Stimulated activated effector memory CD8-positive, alpha-beta T cell treated with anti-CD3 and anti-CD28 coated beads, Interleukin-12 subunit alpha, Interleukin-12 subunit beta, amount 100 ng/mL, for 72 hours (primary cell): ENCODE data around the gene STXBP3.
A peak's percentile ranks its signal among the peaks of the same experiment; 100 is the strongest.

Source experiments
- ATAC-seq: fragments of 150-1000 bp; cut with Tn5 transposase; 2 replicates; pipeline ENCODE4 v1.10.0; 2021
- DNase-seq, 2 donors: peaks; one replicate each; pipeline ENCODE4 v3.0.0; 2021 to 2022; ENCODE audit warnings: low spot score in 2 of 2
- H3K27ac Mint-ChIP-seq: one replicate; pipeline ENCODE4 v1.8.0; 2022; ENCODE audit warnings: mild to moderate bottlenecking, mixed read lengths
- H3K36me3 Mint-ChIP-seq: one replicate; pipeline ENCODE4 v1.8.0; 2022; ENCODE audit warnings: mild to moderate bottlenecking, mixed read lengths
- H3K4me1 Mint-ChIP-seq: one replicate; pipeline ENCODE4 v1.8.0; 2022; ENCODE audit warnings: mixed read lengths
- H3K4me3 Mint-ChIP-seq: one replicate; pipeline ENCODE4 v1.8.0; 2022; ENCODE audit warnings: mild to moderate bottlenecking, mixed read lengths
- H3K9me3 Mint-ChIP-seq: one replicate; pipeline ENCODE4 v1.8.0; 2022; ENCODE audit warnings: mixed read lengths

STXBP3 gene

GRCh38 chr1:108813326-108813725, 66.9 kb downstream of the STXBP3 start:
- peaks cover 34% of the 10 kb centered on the region for H3K36me3 Mint-ChIP-seq
- no peaks in the 10 kb centered on the region for H3K9me3 Mint-ChIP-seq
- ATAC-seq = no peak
- no peaks in the 10 kb centered on the region for H3K4me1 Mint-ChIP-seq
- DNase-seq = no peak
- H3K27ac Mint-ChIP-seq = no peak overlapping the region
- no peak overlapping the region for H3K4me3 Mint-ChIP-seq

- DNase-seq = no peak
- Mint-ChIP-seq H3K4me3 (no peak overlapping the region), H3K4me1 (no peaks in the 10 kb centered on the region), H3K9me3 (no peaks in the 10 kb centered on the region), H3K36me3 (peaks cover 22% of the 10 kb centered on the region), H3K27ac (no peak overlapping the region)
- no peak for ATAC-seq
Observed at GRCh38 chr1:108814343-108815125, 68.1 kb downstream of the STXBP3 start.

- Mint-ChIP-seq H3K27ac (no peak overlapping the region), H3K4me3 (no peak overlapping the region), H3K9me3 (no peaks in the 10 kb centered on the region), H3K4me1 (no peaks in the 10 kb centered on the region), H3K36me3 (peaks cover 12% of the 10 kb centered on the region)
- no peak for ATAC-seq
- DNase-seq = no peak
Observed at GRCh38 chr1:108815566-108815965, 69.1 kb downstream of the STXBP3 start.

DNA sequence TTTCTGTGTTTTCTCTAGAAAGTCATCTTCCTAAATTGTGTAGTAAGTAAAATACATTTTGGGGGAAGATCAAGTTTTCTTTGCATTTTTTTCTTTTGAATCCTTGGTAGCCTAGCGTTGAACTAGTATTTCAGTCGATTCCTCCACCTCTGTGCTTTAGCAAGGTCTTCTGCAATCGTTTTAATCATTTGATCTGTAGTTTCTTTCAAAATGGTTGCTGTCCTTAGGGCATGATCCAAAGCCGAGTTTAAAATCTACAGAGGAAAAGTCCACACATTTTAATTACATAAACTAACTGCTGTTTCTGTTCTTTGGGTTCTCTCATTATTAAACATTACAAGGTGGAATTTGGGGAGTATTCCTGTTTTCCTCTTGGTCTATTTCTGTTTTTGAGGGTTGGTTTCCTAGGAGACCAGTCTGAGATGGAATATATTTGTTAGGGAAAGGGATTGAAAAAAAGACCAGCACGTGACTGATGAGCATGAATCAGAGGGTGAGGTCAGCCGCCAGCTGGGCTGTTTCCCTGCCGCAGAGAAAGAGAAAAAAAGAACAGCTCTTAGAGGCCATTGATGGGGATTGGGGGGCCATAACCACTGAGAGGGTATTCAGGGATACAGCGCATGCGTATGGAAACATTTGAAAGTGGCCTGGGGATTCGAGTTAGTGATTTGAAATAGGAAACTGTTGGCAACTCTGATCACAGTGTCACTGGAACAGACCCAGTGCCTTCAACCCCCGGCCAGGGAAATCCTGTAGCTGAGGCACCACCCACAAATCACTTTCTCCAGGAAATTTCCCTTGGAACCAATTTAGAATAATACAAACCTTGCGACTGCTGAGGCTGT, 69.8 kb downstream of the STXBP3 start:
- H3K4me3 Mint-ChIP-seq = no peak overlapping the region
- H3K36me3 Mint-ChIP-seq = peaks cover 8% of the 10 kb centered on the region
- ATAC-seq = no peak
- H3K9me3 Mint-ChIP-seq = no peaks in the 10 kb centered on the region
- no peaks in the 10 kb centered on the region for H3K4me1 Mint-ChIP-seq
- no peak overlapping the region for H3K27ac Mint-ChIP-seq
- no peak for DNase-seq

GRCh38 chr1:108817016-108817415, 70.5 kb downstream of the STXBP3 start:
- Mint-ChIP-seq H3K4me3 (no peak overlapping the region), H3K9me3 (no peaks in the 10 kb centered on the region), H3K27ac (no peak overlapping the region), H3K4me1 (no peaks in the 10 kb centered on the region), H3K36me3 (peaks cover under 1% of the 10 kb centered on the region)
- ATAC-seq (no peak), DNase-seq (no peak)

GRCh38 chr1:108817811-108818210, 71.3 kb downstream of the STXBP3 start:
- no peak for ATAC-seq
- Mint-ChIP-seq H3K27ac (no peak overlapping the region), H3K4me1 (no peaks in the 10 kb centered on the region)

DNA sequence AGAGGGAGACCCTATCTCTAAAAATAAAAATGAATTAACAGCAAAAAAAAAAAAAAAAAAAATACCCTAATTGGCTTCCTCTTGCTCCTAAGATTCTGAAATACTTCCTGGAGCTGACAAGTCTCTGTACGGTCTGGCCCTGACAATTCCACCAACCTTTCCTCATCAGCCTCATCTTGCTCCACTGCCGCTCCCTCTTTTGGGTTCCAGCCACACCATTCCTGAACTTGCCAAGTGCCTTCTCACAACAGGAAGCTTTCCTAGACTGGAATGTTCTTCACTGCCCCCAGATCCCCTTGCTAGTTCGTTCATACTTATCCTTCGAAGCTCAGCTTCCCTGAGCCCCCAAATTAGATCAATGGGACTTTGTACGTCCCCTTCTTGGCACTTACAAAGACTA, 73.4 kb downstream of the STXBP3 start:
- Mint-ChIP-seq H3K4me1 (no peaks in the 10 kb centered on the region), H3K27ac (no peak overlapping the region), H3K36me3 (no peaks in the 10 kb centered on the region), H3K4me3 (no peak overlapping the region), H3K9me3 (no peaks in the 10 kb centered on the region)
- no peak for ATAC-seq
- DNase-seq = no peak

More at GRCh38 chr1:108817811-108818210, 71.3 kb downstream of the STXBP3 start:
- no peaks in the 10 kb centered on the region for H3K36me3 Mint-ChIP-seq
- no peak for DNase-seq
- no peak overlapping the region for H3K4me3 Mint-ChIP-seq
- no peaks in the 10 kb centered on the region for H3K9me3 Mint-ChIP-seq

GRCh38 chr1:108823632-108824031, 77.2 kb downstream of the STXBP3 start:
- no peak overlapping the region for H3K27ac Mint-ChIP-seq

GRCh38 chr1:108824051-108824450, 77.6 kb downstream of the STXBP3 start:
- Mint-ChIP-seq H3K4me3 (no peak overlapping the region), H3K9me3 (no peaks in the 10 kb centered on the region), H3K27ac (no peak overlapping the region), H3K4me1 (no peaks in the 10 kb centered on the region), H3K36me3 (no peaks in the 10 kb centered on the region)
- DNase-seq = no peak
- ATAC-seq = no peak

More at GRCh38 chr1:108823632-108824031, 77.2 kb downstream of the STXBP3 start:
- Mint-ChIP-seq H3K9me3 (no peaks in the 10 kb centered on the region), H3K4me1 (no peaks in the 10 kb centered on the region), H3K4me3 (no peak overlapping the region), H3K36me3 (no peaks in the 10 kb centered on the region)
- DNase-seq = no peak
- no peak for ATAC-seq

DNA sequence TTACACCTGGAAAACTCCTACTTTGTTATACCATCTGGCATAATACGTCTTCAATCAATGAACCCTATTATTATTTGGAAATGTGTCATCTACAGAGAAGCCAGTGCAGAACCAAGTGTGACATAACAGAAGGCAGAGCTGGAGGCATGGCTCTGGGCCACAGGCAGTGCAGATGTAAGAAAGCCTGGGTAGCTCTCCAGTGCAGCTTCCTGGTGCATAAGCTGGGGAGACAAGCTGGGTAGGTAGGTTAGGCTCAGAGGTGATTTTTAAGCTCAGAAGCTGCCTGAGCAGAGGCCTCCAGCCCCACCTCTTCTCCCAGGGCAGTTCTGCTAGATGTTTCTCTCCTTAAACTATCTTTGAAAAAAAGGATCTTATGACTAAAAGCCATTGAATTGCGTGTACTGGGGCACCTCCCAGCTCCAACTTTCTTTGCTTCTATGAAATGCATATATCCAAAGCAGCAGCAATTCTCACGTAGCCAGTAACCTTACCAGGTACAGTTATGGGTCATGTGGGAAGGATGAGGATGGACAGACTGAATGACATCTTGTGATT, 79.7 kb downstream of the STXBP3 start:
- Mint-ChIP-seq H3K9me3 (no peaks in the 10 kb centered on the region), H3K36me3 (no peaks in the 10 kb centered on the region)

DNA sequence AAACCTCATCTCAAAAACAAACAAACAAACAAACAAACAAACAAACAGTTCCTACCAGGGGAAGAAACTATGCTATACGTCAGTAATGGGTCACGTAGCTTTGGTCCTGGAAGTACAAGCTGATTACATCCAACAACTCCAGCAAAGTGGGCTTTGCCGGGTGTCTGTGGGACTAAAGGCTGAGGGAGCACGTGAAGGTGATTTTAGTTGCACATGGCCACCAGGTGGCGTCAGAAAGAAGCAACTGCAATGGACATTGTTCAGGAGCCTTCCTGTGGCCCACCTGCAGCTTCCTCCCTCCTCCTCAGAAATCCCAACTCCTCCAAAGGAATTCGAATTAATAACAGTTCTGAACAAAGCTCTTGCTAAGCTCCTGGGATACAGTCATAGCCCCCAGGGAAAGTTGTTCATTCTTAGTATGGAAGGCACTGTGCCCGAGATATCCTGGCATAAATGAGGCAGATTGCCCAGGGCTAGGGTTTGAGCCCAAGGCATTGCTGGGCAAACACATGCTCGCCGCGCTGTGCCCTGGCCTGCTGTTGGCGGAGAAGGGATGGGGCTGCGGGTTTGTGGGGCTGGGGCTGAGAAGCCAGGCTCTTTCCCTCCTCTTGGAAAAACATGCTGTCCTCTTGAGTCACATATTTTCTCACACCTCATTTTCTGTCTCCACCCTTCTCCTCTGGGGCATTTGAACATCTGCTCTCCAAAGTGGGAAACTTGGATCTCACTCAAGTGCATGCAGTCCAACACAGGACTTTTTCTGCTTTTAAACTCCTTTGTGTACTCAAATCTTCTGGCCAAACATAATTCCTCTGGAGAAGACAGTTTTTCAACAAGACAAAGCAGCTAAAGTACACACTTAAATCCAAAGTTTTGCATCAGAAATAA, 81.8 kb downstream of the STXBP3 start:
- H3K36me3 Mint-ChIP-seq = no peaks in the 10 kb centered on the region
- peaks cover 5% of the 10 kb centered on the region for H3K4me1 Mint-ChIP-seq
- H3K9me3 Mint-ChIP-seq = no peaks in the 10 kb centered on the region
- no peak overlapping the region for H3K4me3 Mint-ChIP-seq
- no peak overlapping the region for H3K27ac Mint-ChIP-seq
- ATAC-seq (peak; percentile 76), DNase-seq (peak; percentile 53 to 80)

More for the DNA sequence above, 79.7 kb downstream of the STXBP3 start:
- ATAC-seq = no peak
- no peak overlapping the region for H3K27ac Mint-ChIP-seq
- no peak overlapping the region for H3K4me3 Mint-ChIP-seq
- DNase-seq = no peak
- H3K4me1 Mint-ChIP-seq = no peaks in the 10 kb centered on the region

DNA sequence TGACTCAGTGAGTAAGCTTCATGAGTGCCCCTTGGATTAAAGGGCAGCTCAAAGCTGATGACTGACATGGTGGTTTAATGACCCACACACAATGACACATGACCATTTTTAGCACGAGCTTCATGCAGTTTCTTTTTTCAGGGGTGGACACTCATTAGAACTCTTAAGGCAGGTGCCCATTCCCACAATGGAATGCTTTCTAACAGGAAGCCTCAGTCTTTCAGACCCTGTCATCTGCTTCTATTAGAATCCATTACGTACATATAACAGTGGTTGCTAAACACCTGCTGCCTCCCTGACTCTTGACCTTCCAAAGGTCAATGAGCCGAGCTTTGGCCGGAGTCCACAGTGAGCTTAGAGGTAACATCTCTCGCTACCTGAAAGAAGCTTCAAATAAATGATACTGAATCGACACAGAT, 83.0 kb downstream of the STXBP3 start:
- DNase-seq (no peak), ATAC-seq (no peak)
- Mint-ChIP-seq H3K36me3 (no peaks in the 10 kb centered on the region), H3K9me3 (no peaks in the 10 kb centered on the region), H3K4me1 (peaks cover 5% of the 10 kb centered on the region), H3K4me3 (no peak overlapping the region), H3K27ac (no peak overlapping the region)

GRCh38 chr1:108830119-108831008, 83.9 kb downstream of the STXBP3 start:
- ATAC-seq (no peak), DNase-seq (no peak)
- Mint-ChIP-seq H3K36me3 (no peaks in the 10 kb centered on the region), H3K4me1 (peaks cover 5% of the 10 kb centered on the region), H3K9me3 (no peaks in the 10 kb centered on the region), H3K27ac (no peak overlapping the region), H3K4me3 (no peak overlapping the region)

- no peak for DNase-seq
- H3K4me3 Mint-ChIP-seq = no peak overlapping the region
- no peak for ATAC-seq
- no peaks in the 10 kb centered on the region for H3K36me3 Mint-ChIP-seq
- no peak overlapping the region for H3K27ac Mint-ChIP-seq
- no peaks in the 10 kb centered on the region for H3K9me3 Mint-ChIP-seq
- H3K4me1 Mint-ChIP-seq = peaks cover 5% of the 10 kb centered on the region
Observed at GRCh38 chr1:108831225-108831624, 84.8 kb downstream of the STXBP3 start.
